Measurements from ENCODE around the gene NR2C2AP.
A peak's percentile ranks its signal among the peaks of the same experiment; 100 is the strongest.

NR2C2AP gene

DNA sequence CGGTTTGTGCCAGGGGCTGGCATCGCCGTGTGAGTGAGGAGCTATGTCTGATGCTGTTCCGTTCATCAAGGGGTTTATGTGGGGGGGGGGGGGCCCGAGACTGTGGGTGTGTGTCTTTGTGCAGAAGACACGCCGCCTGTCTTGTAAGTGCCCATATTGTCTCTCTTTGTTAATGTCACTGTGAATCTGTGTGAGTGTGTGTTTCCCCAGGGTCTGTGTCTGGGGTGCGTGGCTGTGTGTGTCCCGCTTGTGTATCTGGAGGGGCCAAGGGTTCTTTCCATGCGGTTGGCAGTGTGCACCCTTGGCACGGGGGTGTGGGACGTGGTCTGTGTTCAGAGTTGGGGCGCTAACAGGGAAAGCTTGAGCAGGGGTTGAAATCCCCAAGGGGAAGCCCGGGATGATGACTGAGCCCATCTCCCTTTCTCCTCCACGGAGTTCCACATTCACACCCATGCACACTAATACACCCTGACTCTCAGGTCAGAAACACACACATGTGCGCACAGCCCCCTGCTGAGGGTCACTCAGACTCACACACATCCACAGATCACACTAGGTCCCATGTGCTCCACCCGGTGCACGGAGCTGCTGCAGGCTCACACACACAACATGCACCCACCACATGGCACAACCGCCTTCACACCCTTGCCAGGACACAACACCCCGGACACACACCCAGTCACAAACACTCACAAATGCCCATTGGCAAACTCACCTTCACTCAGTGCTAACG lies 10.4 kb upstream of the NR2C2AP start:
- H3K36me3 ChIP-seq (ENCODE audit: insufficient read depth, low read depth, low read length): no peaks in the 10 kb centered on the region
- no peak overlapping the region for H3K4me3 ChIP-seq (ENCODE audit: low read length)
- peaks cover 72% of the 10 kb centered on the region for H3K27me3 ChIP-seq (ENCODE audit: insufficient read depth, low read length)
- H3K9ac ChIP-seq (ENCODE audit: low read depth, low read length): no peak overlapping the region
- no peaks in the 10 kb centered on the region for H3K9me3 ChIP-seq (ENCODE audit: insufficient read depth, low read depth, low read length)
- no peak overlapping the region for H3K27ac ChIP-seq (ENCODE audit: low read length)
- H3K4me1 ChIP-seq (ENCODE audit: insufficient read depth, low read length): no peaks in the 10 kb centered on the region

DNA sequence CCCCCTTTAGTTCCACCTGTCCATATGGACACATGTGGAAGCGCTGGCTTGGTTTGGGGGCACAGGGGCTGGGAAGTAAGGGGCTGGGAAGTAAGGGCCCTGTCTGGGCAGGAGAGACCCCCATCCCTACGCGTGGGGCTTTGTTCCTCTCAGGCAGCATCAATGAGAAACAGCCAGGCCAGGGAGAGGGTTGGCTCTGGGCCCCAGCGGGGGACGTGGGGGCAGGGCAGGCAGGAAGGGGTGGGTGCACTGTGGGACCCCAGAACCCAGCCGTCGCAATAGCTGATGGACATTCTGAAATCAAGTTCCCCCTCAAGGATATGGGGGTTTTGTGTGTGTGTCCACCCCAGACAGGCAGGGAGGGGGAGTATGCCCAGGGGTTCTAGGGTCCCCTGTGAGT lies 9.7 kb upstream of the NR2C2AP start:
- Histone ChIP-seq H3K9me3 (ENCODE audit: insufficient read depth, low read depth, low read length) (no peaks in the 10 kb centered on the region), H3K4me3 (ENCODE audit: low read length) (peak overlapping the region; percentile 73; the same call in 1 of the 2 replicates), H3K27ac (ENCODE audit: low read length) (no peak overlapping the region), H3K9ac (ENCODE audit: low read depth, low read length) (no peak overlapping the region), H3K27me3 (ENCODE audit: insufficient read depth, low read length) (peaks cover 73% of the 10 kb centered on the region), H3K4me1 (ENCODE audit: insufficient read depth, low read length) (no peaks in the 10 kb centered on the region), H3K36me3 (ENCODE audit: insufficient read depth, low read depth, low read length) (no peaks in the 10 kb centered on the region)

GRCh38 chr19:19211499-19212420 lies 8.5 kb upstream of the NR2C2AP start, which contains the start of gene NCAN:
Gene NCAN, plus strand, starts transcription at chr19:19211958. Its CDS starts 4,996 bp downstream, at chr19:19216954.
- Histone ChIP-seq H3K36me3 (ENCODE audit: insufficient read depth, low read depth, low read length) (no peaks in the 10 kb centered on the region), H3K9me3 (ENCODE audit: insufficient read depth, low read depth, low read length) (no peaks in the 10 kb centered on the region), H3K27me3 (ENCODE audit: insufficient read depth, low read length) (peaks cover 84% of the 10 kb centered on the region), H3K27ac (ENCODE audit: low read length) (no peak within 1 kb of the TSS), H3K9ac (ENCODE audit: low read depth, low read length) (peak within 1 kb of the TSS; percentile 27; the same call in 1 of the 2 replicates), H3K4me1 (ENCODE audit: insufficient read depth, low read length) (no peaks in the 10 kb centered on the region), H3K4me3 (ENCODE audit: low read length) (peak within 1 kb of the TSS; percentile 73)

DNA sequence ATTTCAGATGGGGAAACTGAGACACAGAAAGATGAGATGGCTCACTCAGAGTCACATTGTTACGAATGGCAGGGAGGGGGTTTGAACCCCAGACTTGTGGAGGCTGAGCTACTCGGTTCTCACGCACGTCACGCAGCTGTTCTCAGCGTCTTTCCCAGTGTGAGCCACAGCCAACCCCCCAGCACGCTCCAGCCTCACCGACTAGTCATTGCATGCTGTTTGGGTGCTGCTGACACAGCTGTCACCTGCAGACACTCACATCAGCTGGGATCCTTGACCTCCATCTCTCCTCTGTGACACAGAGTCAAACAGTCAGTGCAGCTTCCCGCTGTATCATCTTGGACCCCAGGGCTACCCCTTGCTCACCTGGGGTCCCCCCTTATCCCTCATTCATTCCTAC lies 6.2 kb upstream of the NR2C2AP start:
- Histone ChIP-seq H3K4me1 (ENCODE audit: insufficient read depth, low read length) (no peaks in the 10 kb centered on the region), H3K27ac (ENCODE audit: low read length) (no peak overlapping the region), H3K9me3 (ENCODE audit: insufficient read depth, low read depth, low read length) (no peaks in the 10 kb centered on the region), H3K4me3 (ENCODE audit: low read length) (no peak overlapping the region), H3K9ac (ENCODE audit: low read depth, low read length) (no peak overlapping the region), H3K27me3 (ENCODE audit: insufficient read depth, low read length) (peaks cover 93% of the 10 kb centered on the region), H3K36me3 (ENCODE audit: insufficient read depth, low read depth, low read length) (no peaks in the 10 kb centered on the region)

- H3K36me3 ChIP-seq (ENCODE audit: insufficient read depth, low read depth, low read length): no peaks in the 10 kb centered on the region
- no peak overlapping the region for H3K27ac ChIP-seq (ENCODE audit: low read length)
- peaks cover 83% of the 10 kb centered on the region for H3K27me3 ChIP-seq (ENCODE audit: insufficient read depth, low read length)
- H3K4me3 ChIP-seq (ENCODE audit: low read length): no peak overlapping the region
- H3K9ac ChIP-seq (ENCODE audit: low read depth, low read length): no peak overlapping the region
- no peaks in the 10 kb centered on the region for H3K9me3 ChIP-seq (ENCODE audit: insufficient read depth, low read depth, low read length)
- H3K4me1 ChIP-seq (ENCODE audit: insufficient read depth, low read length): no peaks in the 10 kb centered on the region
Measured at GRCh38 chr19:19207637-19208572, 4.7 kb upstream of the NR2C2AP start.

- Histone ChIP-seq H3K36me3 (ENCODE audit: insufficient read depth, low read depth, low read length) (peaks cover 5% of the 10 kb centered on the region), H3K27ac (ENCODE audit: low read length) (no peak overlapping the region), H3K4me1 (ENCODE audit: insufficient read depth, low read length) (no peaks in the 10 kb centered on the region), H3K27me3 (ENCODE audit: insufficient read depth, low read length) (peaks cover 73% of the 10 kb centered on the region), H3K9me3 (ENCODE audit: insufficient read depth, low read depth, low read length) (no peaks in the 10 kb centered on the region), H3K9ac (ENCODE audit: low read depth, low read length) (no peak overlapping the region), H3K4me3 (ENCODE audit: low read length) (no peak overlapping the region)
Measured at GRCh38 chr19:19206938-19207337, 3.7 kb upstream of the NR2C2AP start.

GRCh38 chr19:19205416-19206410 lies 2.5 kb upstream of the NR2C2AP start:
- H3K9ac ChIP-seq (ENCODE audit: low read depth, low read length): no peak overlapping the region
- no peak overlapping the region for H3K4me3 ChIP-seq (ENCODE audit: low read length)
- H3K4me1 ChIP-seq (ENCODE audit: insufficient read depth, low read length): no peaks in the 10 kb centered on the region
- H3K9me3 ChIP-seq (ENCODE audit: insufficient read depth, low read depth, low read length): no peaks in the 10 kb centered on the region
- H3K27ac ChIP-seq (ENCODE audit: low read length): no peak overlapping the region
- H3K27me3 ChIP-seq (ENCODE audit: insufficient read depth, low read length): peaks cover 61% of the 10 kb centered on the region
- H3K36me3 ChIP-seq (ENCODE audit: insufficient read depth, low read depth, low read length): peaks cover 14% of the 10 kb centered on the region

DNA sequence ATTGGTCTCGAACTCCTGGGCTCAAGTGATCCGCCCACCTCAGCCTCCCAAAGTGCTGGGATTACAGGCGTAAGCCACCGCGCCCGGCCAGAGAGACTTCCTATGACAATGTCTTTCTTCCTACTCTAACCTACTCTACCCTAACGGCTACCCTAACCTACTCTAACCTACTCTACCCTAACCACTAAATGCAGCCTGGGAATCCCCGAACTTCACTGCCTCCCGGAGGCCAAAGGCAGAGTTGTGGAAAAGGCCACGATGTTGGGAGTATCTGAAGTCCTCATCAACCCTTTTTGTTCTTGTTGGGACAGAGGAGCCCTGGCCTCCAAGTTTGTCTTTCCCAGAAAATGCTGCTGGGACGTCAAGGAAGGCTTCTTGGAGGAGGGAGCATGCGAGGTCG lies 967 bp upstream of the NR2C2AP start:
- Histone ChIP-seq H3K36me3 (ENCODE audit: insufficient read depth, low read depth, low read length) (peaks cover 20% of the 10 kb centered on the region), H3K27ac (ENCODE audit: low read length) (no peak overlapping the region), H3K27me3 (ENCODE audit: insufficient read depth, low read length) (peaks cover 45% of the 10 kb centered on the region), H3K9ac (ENCODE audit: low read depth, low read length) (no peak overlapping the region), H3K9me3 (ENCODE audit: insufficient read depth, low read depth, low read length) (no peaks in the 10 kb centered on the region), H3K4me3 (ENCODE audit: low read length) (no peak overlapping the region), H3K4me1 (ENCODE audit: insufficient read depth, low read length) (no peaks in the 10 kb centered on the region)

DNA sequence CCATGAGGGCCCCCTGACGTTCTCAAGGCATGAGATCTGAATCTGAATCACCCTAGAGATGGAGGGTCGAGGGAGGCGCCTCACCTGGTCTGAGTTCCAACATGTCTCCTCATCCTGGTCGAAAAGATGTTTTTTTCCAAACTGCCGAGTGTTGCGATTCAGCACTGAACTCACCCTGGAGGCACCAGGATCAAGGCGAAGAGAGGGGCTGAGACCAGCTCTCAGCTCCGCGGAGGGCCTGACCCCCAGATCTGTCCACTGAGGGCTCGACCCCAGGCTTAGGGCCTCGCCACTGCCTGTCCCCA lies 555 bp downstream of the NR2C2AP start:
- H3K27ac ChIP-seq (ENCODE audit: low read length): no peak overlapping the region

GRCh38 chr19:19201697-19202630 lies 1.2 kb downstream of the NR2C2AP start:
- H3K9ac ChIP-seq (ENCODE audit: low read depth, low read length): peak overlapping the region; percentile 82; the same call in 1 of the 2 replicates
- peaks cover 35% of the 10 kb centered on the region for H3K36me3 ChIP-seq (ENCODE audit: insufficient read depth, low read depth, low read length)
- H3K27me3 ChIP-seq (ENCODE audit: insufficient read depth, low read length): peaks cover 30% of the 10 kb centered on the region
- no peaks in the 10 kb centered on the region for H3K9me3 ChIP-seq (ENCODE audit: insufficient read depth, low read depth, low read length)
- peak overlapping the region; percentile 81 for H3K4me3 ChIP-seq (ENCODE audit: low read length)
- no peaks in the 10 kb centered on the region for H3K4me1 ChIP-seq (ENCODE audit: insufficient read depth, low read length)
- H3K27ac ChIP-seq (ENCODE audit: low read length): no peak overlapping the region

More for the DNA sequence above, 555 bp downstream of the NR2C2AP start:
- no peaks in the 10 kb centered on the region for H3K9me3 ChIP-seq (ENCODE audit: insufficient read depth, low read depth, low read length)
- no peaks in the 10 kb centered on the region for H3K4me1 ChIP-seq (ENCODE audit: insufficient read depth, low read length)
- H3K9ac ChIP-seq (ENCODE audit: low read depth, low read length): peak overlapping the region; percentile 82
- peak overlapping the region; percentile 81 for H3K4me3 ChIP-seq (ENCODE audit: low read length)
- peaks cover 37% of the 10 kb centered on the region for H3K27me3 ChIP-seq (ENCODE audit: insufficient read depth, low read length)
- peaks cover 32% of the 10 kb centered on the region for H3K36me3 ChIP-seq (ENCODE audit: insufficient read depth, low read depth, low read length)
